Airway epithelial cell (primary cell): ENCODE results near the gene RAB13. TPM values are rescaled to one million over a fixed set of nuclear protein-coding genes. Genes with fewer than 3 reads are reported as not detected.

Experiments used
- total RNA-seq: library from RNA; depleted of rRNA; stranded (reverse); fragments of >200 nt; gene quantifications from 2 replicates; pipeline ENCODE4 v1.2.3, GENCODE V29; 2015

Gene RAB13
- 23.6 and 34.6 TPM in 2 replicates for total RNA-seq

DNA sequence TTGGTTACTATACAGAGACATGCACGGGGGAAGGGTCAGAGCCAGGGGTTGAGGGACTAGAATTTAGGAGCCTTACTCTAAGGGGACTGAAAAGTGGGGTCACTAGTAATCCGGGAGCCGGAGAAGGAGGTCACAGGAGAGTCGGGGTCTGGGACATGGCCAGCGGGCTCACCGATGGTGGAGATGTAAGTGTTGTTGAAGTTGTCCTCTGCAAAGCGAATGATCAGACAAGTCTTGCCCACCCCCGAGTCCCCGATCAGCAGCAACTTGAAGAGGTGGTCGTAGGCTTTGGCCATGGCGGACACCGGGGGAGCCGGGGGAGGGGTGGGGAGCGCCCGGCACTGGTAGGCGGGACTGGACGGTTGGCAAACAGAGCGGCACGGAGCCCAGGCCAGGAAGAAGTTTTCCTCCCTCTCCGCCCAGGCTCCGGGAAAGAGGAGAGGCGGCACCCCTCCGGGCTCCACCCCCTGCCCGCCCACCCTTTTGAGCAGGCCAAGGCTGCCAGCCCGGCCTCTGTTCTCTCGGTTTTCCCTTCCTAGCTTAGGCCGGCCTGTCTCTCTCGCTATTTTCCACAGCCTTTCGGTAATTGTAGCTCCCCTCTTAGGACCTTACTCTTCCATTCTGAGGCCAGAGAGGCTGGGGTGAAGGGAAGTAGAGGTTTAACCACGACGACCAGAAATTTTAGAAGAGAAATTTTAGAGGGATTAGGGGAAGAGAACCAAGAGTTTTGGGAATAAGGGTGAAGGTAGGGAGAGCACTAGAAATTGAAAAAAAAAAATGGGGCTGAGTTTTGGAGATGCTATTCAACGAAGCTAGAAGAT is at the start of gene RAB13:
Gene RAB13 (minus strand): TSS at position 399 of the 821 bp plus-strand sequence. CDS start 103 bp downstream, at position 296.

DNA sequence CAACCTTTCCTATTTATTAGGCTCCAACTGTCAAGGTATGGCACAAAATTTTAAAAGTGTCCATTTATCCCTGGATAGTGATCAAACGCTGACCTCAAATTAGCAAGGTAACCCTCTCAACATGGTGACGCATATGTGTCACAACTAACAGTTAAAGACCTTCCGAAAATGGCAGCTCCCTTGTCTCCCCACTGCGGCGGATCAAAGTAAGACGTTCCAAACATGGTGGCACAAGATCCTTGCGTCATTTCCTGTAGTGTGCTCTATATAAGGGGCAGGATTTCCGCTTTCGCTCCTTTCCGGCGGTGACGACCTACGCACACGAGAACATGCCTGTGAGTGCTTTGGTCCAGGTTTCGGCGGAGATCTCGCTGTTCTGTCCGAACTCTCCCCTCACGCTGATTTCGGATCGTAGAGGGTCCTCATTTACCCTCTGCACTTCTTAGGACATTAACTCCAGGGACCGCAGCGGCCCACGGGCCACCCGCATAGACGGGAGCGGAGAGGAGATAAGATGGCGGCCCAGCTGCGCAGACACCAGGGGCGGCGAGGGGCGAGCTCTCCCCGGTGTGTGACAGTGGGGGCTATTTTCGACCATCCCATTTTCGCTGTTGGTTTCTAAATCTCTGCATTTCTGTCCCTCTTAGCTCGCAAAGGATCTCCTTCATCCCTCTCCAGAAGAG is 4.5 kb upstream of the RAB13 start, which contains the start of gene RPS27:
Gene RPS27 (plus strand): TSS at position 295 of the 683 bp plus-strand sequence. CDS start 35 bp downstream, at position 330.

DNA sequence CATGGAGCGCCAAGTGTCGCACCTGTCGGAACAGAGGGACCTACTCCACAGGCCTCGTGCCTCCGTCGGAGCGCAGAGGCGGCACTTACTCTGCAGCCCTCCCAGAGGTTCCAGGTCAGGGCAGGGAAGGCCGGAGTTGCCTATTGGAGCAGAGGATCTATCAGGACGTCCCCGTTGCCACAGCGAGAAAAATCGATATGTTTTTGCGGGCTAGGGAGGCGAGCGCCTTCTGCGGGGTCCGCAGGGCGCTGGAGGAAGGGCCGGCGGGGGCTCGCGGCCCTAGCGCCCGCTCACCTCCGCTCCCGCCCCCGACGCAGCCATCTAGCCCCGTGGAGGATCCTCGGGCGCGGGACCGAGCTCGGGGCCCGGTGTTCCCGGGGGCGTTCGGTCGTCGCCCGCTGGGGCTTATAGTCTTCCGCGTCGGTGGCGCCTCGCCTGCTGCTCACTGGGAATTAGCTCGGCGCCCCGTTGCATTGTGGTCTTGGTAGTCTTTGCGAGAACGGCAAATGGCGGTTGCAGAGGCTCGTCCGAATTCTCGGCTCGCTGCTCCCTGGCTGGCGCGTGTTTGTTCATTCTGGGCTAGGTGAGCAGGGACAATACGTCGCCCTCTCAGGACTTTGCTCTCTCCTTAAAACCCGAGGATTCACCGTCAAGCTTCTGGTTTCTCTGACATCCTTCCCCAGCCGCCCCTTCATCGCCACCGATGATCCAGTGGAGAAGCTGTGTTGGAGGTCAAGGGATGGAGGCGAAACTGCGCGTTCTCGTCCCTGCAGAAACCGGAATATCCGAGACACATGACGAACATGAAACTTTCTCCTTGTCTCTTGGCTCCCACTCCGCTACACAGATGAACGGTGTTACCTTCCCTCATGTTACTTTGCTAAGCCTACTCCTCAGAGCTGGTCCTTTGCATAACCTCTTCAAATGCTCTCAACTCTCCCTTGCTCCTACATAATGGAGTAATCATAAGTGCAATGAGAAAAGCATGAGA is 8.6 kb downstream of the RAB13 start, which contains the start of gene JTB:
Gene JTB (minus strand): TSS at position 425 of the 991 bp plus-strand sequence. CDS start 422 bp downstream, at position 3.

DNA sequence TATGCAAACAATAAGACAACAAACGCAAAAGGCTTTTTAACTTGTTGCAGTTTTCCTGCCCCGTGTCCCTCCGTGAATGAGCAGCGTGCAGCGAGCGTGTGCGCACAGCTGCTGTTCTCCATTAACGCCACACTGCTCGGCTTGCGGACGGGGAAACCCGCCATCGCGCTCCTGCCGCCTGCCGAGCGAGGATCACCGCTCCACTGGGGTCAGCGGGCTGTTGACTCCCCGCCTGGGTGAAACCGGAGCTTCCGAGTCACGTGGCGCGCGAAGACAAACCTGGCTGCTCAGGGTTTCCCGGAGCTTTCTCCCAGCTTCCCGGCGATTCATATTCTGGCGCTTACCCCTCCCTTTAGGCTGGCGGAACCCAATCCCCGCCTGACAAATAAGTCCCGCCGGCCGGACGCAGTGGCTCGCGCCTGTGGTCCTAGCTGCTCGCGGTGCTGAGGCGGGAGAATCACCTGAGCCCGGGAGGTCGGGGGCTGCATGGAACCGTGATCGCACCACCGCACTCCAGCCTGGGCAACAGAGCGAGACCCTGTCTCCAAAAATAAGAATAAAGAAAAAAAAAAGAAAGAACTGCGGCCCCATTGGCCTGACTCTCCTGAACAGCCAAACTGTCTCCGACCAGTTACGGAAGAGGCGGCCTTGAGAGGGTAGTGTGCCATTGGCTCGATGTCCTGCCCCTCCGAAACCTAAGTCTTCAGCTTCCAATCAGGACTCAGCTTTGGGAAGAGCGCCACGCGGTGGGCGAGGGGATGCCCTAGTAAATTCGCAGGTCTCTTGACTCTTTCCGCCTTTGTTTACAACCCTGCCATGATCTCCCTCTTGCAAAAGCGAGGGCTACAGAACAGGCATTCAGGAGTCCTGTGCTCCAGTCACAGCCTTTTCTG is 18.8 kb downstream of the RAB13 start, which contains the start of gene CREB3L4:
Gene CREB3L4 (plus strand): TSS at position 796 of the 893 bp plus-strand sequence. CDS start 624 bp downstream, outside the sequence.

DNA sequence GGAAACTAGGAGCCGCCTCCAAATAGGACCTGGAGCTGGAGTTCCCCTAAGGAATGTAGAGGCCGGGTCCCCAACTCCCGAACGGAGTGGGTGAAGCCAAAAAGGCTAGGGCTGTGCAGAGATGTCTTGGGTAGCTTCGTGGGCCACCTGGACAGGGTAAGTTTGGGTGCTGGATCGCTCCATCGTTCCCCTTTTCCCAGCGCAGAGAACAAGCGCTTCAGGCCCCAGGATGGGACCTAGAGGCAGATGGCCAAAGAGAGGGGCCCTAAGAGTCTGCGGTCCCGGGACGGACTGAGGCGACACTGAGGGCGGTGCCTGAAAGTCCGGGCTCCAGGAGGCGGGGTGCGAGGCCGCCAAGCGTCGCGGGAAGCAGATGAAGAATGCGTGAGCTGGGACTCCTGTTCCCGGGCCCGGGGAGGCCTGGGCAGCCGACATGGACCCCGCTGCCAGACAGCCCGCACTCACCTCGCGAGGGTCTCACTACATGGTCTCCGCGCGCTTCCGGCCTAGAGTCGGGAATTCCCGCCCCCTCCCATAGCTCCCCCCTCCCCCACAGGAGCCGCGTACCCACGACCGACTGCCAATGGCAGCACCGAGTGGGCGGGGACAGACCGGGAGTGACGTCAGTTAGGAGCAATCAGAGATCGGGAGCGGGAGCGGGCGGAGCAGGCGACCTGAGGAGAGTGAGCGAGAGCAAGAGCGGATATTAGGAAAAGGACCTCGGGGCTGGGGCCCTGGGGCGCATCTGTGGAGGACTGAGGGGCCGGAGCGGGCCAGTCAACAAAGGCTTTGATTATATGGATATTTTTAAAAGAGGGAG is 22.9 kb downstream of the RAB13 start, which contains the start of gene SLC39A1:
Gene SLC39A1 (minus strand): TSS at position 508 of the 820 bp plus-strand sequence. CDS start 822 bp downstream, outside the sequence.

DNA sequence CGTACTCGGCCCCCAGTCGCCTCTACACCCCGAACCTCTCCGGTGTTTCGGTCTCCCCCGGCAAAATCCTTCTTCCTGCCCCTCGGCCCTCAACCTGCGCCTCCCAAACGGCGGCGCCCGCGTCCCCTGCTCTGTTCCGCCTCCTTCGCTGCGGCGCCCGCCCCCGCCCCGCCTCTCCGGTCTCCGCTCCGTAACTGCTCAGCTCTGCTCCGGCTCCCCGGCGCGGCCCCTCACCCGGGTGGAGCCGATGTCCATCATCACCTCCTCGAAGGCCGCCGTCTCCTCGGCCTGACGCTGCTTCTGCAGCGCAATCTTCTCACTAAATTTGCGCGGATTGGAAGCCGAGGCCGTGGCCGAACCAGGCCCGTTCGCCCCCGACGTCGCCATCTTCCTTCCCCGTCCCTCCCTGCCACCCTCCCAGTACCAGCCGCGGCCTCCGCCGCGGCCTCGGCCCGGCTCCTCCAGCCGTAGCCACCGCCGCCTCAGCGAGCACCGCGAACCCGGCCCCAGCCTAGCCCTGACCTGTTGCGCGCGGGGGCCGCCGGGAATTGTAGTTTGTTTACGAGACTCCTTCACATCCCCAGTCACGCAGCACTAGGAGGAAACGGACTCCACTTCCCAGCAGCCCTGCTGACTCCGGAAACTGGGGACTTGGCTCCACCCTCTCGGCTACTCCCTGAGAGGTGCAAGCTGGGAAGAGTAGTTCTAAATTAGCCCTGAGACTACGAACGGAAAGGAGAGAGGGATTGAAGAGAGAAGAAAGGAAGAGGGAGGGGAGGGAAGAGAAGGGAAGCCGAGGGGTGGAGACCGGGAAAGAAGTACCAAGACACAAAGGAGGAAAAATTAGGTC is 27.8 kb downstream of the RAB13 start, which contains the start of gene CRTC2:
Gene CRTC2 (minus strand): TSS at position 502 of the 850 bp plus-strand sequence. CDS start 115 bp downstream, at position 387.

DNA sequence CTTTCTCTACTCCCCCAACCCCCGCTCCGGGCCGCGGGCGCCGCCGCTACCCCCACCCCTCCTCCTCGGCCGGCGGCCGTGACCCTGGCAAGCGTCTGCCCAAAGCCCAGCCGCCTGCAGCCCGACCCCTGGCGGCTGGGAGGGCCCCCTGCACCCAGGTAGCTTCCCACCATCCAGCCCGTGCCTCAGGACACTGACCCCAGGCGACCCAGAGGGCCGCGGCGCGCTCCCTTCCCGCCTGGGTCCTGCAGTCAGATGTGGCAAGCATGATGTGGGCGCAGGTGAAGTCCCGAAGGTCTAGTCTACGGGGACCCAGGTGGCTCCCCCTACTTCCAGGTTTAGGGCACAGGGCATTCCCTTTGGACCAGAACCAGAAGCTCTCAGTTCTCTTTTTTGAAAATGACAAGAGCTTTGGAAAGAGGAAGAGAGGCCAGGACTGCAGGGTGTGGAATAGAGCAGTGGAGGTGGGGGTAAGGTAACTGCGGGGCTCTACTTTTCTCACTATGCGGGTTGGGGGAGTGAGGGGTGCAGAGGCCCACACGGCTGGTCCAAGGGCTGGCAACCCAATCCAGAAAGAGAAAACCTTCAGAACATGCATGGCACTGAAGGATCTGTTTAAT is 39.4 kb downstream of the RAB13 start, which contains the start of gene DENND4B:
Gene DENND4B (minus strand): TSS at position 97 of the 620 bp plus-strand sequence. CDS start 2,344 bp downstream, outside the sequence.

Other genes with a start within 250 kb of the RAB13 start
- 11.3 and 19.6 TPM in 2 replicates for gene SLC27A3, start 210.9 kb downstream of the RAB13 start, total RNA-seq
- gene GATAD2B, start 63.4 kb downstream of the RAB13 start, total RNA-seq = 4.2 and 8.8 TPM in 2 replicates
- 16.4 and 17.9 TPM in 2 replicates for gene DENND4B, start 39.6 kb downstream of the RAB13 start, total RNA-seq
- 11.1 and 15.9 TPM in 2 replicates for gene CRTC2, start 27.7 kb downstream of the RAB13 start, total RNA-seq
- 92.6 and 96.6 TPM in 2 replicates for gene SLC39A1, start 22.8 kb downstream of the RAB13 start, total RNA-seq
- gene CREB3L4, start 18.4 kb downstream of the RAB13 start, total RNA-seq = 9.4 and 12.8 TPM in 2 replicates
- 191 and 223 TPM in 2 replicates for gene JTB, start 8.7 kb downstream of the RAB13 start, total RNA-seq
- 2,325 and 2,353 TPM in 2 replicates for gene RPS27, start 4.4 kb upstream of the RAB13 start, total RNA-seq
- gene NUP210L, start 168.7 kb upstream of the RAB13 start, total RNA-seq = not detected in 2 replicates
- gene TPM3, start 205.8 kb upstream of the RAB13 start, total RNA-seq = 358 and 470 TPM in 2 replicates
- not detected in 2 replicates for gene CFAP141, start 220.0 kb upstream of the RAB13 start, total RNA-seq
- gene UBAP2L, start 234.6 kb upstream of the RAB13 start, total RNA-seq = 58.8 and 82.0 TPM in 2 replicates